Panc1 (cell line): ENCODE data around the gene ANKRD53. TPM values are rescaled to one million over a fixed set of nuclear protein-coding genes. Genes with fewer than 3 reads are reported as not detected.

Source experiments
- ATAC-seq: fragments of 200-7000 bp; cut with Tn5 transposase; 2 replicates; pipeline ENCODE4 v1.9.1; 2020; ENCODE audit warnings: mild to moderate bottlenecking, moderate library complexity
- BruUV-seq: library from RNA; stranded (reverse); fragments of 400-500 nt; replicated peaks from 2 replicates; lab custom pipeline; 2021; lab: Mats Ljungman, UMichigan
- CTCF ChIA-PET: fragments of 300-600 bp; sonication (Branson Sonifier 250); formaldehyde crosslinking; loops from one replicate; lab custom pipeline; 2022; ENCODE audit warnings: antibody characterized with exemption; lab: Charles Lee
- POLR2A ChIA-PET: fragments of 300-600 bp; sonication (Branson Sonifier 250); formaldehyde crosslinking; loops from one replicate; lab custom pipeline; 2022; ENCODE audit warnings: antibody characterized with exemption; lab: Charles Lee
- DNase-seq: peaks from one replicate; pipeline ENCODE4 v3.0.0-alpha.2; 2010; ENCODE audit warnings: low read depth, low spot score
- H3K27ac ChIP-seq: 2 replicates; pipeline ENCODE4 v1.5.1; 2011; ENCODE audit warnings: mild to moderate bottlenecking, low read length, inconsistent platforms
- H3K27me3 ChIP-seq: fragments of 200-500 bp; sonication (Bioruptor generic); 2 replicates; pipeline ENCODE4 v1.6.0; 2014; ENCODE audit warnings: low read length, inconsistent platforms; ENCODE audit not compliant: control insufficient read depth, insufficient read depth
- H3K36me3 ChIP-seq: fragments of 200-500 bp; sonication (Bioruptor generic); 2 replicates; pipeline ENCODE4 v1.5.1; 2014; ENCODE audit warnings: inconsistent platforms, mild to moderate bottlenecking, low read length, moderate library complexity; ENCODE audit not compliant: control insufficient read depth, insufficient read depth
- H3K4me1 ChIP-seq: 2 replicates; pipeline ENCODE4 v1.5.1; 2011; ENCODE audit warnings: inconsistent platforms, mild to moderate bottlenecking, low read length, moderate library complexity; ENCODE audit not compliant: control insufficient read depth, insufficient read depth
- H3K4me3 ChIP-seq, 2 experiments: 2 replicates each; pipeline ENCODE4 v1.5.1; 2011 to 2012; ENCODE audit warnings: low read depth in 2 of 2, low read length in 2 of 2, mild to moderate bottlenecking in 2 of 2, inconsistent platforms in 1 of 2, moderate library complexity in 1 of 2
- H3K9me3 ChIP-seq: fragments of 200-500 bp; sonication (Bioruptor generic); 2 replicates; pipeline ENCODE4 v1.5.1; 2014; ENCODE audit warnings: low read depth, mild to moderate bottlenecking, inconsistent platforms, low read length, moderate library complexity; ENCODE audit not compliant: control insufficient read depth, insufficient read depth
- CTCF ChIP-seq: fragments of 450-650 bp; IDR thresholded peaks from 2 replicates; pipeline ENCODE4 v1.5.1; 2017; ENCODE audit warnings: mild to moderate bottlenecking
- POLR2AphosphoS5 ChIP-seq: IDR thresholded peaks from 2 replicates; pipeline ENCODE4 v1.6.1; 2012; ENCODE audit warnings: mild to moderate bottlenecking, low read depth, low read length, moderate library complexity
- SIN3A ChIP-seq: IDR thresholded peaks from 2 replicates; pipeline ENCODE4 v1.6.1; 2012; ENCODE audit warnings: low read depth, mild to moderate bottlenecking, low read length, moderate library complexity, borderline replicate concordance; ENCODE audit not compliant: insufficient read depth
- TCF7L2 ChIP-seq: IDR thresholded peaks from 2 replicates; pipeline ENCODE4 v1.6.1; 2011; ENCODE audit warnings: mild to moderate bottlenecking, low read depth, low read length, inconsistent platforms
- in situ Hi-C: cut with HindIII; loops from 2 replicates; pipeline ENCODE4 v1.10.0; 2016; ENCODE audit warnings: low sequenced_read_pairs, low pct_unique_long_range_greater_than_20kb
- intact Hi-C: fragments of 100-400 bp; cut with micrococcal nuclease; formaldehyde crosslinking; loops from one replicate; pipeline ENCODE4 v1.10.0; 2022; ENCODE audit not compliant: unreplicated experiment
- total RNA-seq: library from RNA; stranded (reverse); gene quantifications from one replicate; pipeline ENCODE4 v1.2.1, GENCODE V29; 2021; ENCODE audit not compliant: unreplicated experiment
- TF ChIP-seq, protein P1 (sequence below), 2 experiments: IDR thresholded peaks; 2 replicates each; pipeline ENCODE4 v1.6.1; 2011 to 2012; ENCODE audit warnings: low read depth in 2 of 2, control low read depth in 1 of 2, low read length in 1 of 2, mild to moderate bottlenecking in 1 of 2, moderate library complexity in 1 of 2; ENCODE audit not compliant: insufficient read depth in 1 of 2

Gene ANKRD53
- total RNA-seq, 1 experiment from 2014 or later = not detected

GRCh38 chr2:70962885-70963878 is 15.2 kb upstream of the ANKRD53 start:
- POLR2A ChIA-PET = no interaction called here
- no TSS peak for BruUV-seq
- CTCF ChIA-PET = interaction anchor here (0.8 kb wide), 1 partner anchor 10 kb away, joined by 3 read pairs; no protein-coding TSS in a partner anchor

GRCh38 chr2:70964133-70964532 is 14.3 kb upstream of the ANKRD53 start:
- no peak overlapping the region for H3K27ac ChIP-seq
- H3K27me3 ChIP-seq = no peaks in the 10 kb centered on the region; the same call in none of the 2 replicates
- H3K4me1 ChIP-seq = no peaks in the 10 kb centered on the region
- no TSS peak for BruUV-seq
- H3K4me3 ChIP-seq = no peak overlapping the region
- in situ Hi-C loops = no loop called here
- ATAC-seq (no peak), DNase-seq (no peak)
- no peaks in the 10 kb centered on the region for H3K36me3 ChIP-seq
- intact Hi-C loops = no loop called here
- no peaks in the 10 kb centered on the region for H3K9me3 ChIP-seq
- POLR2A ChIA-PET = no interaction called here
- CTCF ChIA-PET = interaction anchor here (0.6 to 0.8 kb wide), 3 partner anchors 9 to 28 kb away, joined by 3 read pairs; partner anchors contain the start of gene ATP6V1B1
- no peak for TF ChIP-seq POLR2AphosphoS5
- no peak for TF ChIP-seq TCF7L2
- TF ChIP-seq, protein P1, sequence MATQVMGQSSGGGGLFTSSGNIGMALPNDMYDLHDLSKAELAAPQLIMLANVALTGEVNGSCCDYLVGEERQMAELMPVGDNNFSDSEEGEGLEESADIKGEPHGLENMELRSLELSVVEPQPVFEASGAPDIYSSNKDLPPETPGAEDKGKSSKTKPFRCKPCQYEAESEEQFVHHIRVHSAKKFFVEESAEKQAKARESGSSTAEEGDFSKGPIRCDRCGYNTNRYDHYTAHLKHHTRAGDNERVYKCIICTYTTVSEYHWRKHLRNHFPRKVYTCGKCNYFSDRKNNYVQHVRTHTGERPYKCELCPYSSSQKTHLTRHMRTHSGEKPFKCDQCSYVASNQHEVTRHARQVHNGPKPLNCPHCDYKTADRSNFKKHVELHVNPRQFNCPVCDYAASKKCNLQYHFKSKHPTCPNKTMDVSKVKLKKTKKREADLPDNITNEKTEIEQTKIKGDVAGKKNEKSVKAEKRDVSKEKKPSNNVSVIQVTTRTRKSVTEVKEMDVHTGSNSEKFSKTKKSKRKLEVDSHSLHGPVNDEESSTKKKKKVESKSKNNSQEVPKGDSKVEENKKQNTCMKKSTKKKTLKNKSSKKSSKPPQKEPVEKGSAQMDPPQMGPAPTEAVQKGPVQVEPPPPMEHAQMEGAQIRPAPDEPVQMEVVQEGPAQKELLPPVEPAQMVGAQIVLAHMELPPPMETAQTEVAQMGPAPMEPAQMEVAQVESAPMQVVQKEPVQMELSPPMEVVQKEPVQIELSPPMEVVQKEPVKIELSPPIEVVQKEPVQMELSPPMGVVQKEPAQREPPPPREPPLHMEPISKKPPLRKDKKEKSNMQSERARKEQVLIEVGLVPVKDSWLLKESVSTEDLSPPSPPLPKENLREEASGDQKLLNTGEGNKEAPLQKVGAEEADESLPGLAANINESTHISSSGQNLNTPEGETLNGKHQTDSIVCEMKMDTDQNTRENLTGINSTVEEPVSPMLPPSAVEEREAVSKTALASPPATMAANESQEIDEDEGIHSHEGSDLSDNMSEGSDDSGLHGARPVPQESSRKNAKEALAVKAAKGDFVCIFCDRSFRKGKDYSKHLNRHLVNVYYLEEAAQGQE (IDR thresholded peaks at IDR 0.05; ENCODE audit: insufficient read depth in 1 of 2, low read depth in 2 of 2, low read length in 1 of 2) = no peak
- TF ChIP-seq CTCF = no peak
- TF ChIP-seq SIN3A = no peak

More at GRCh38 chr2:70962885-70963878, 15.2 kb upstream of the ANKRD53 start:
- in situ Hi-C loops (no loop called here), intact Hi-C loops (no loop called here)
- ATAC-seq (no peak), DNase-seq (no peak)
- no peak overlapping the region for H3K4me3 ChIP-seq
- no peak overlapping the region for H3K27ac ChIP-seq
- TF ChIP-seq SIN3A = no peak
- no peak for TF ChIP-seq TCF7L2
- TF ChIP-seq, protein P1 (IDR thresholded peaks at IDR 0.05; ENCODE audit: insufficient read depth in 1 of 2, low read depth in 2 of 2, low read length in 1 of 2) = no peak
- no peak for TF ChIP-seq POLR2AphosphoS5
- no peak for TF ChIP-seq CTCF
- no peaks in the 10 kb centered on the region; the same call in 1 of the 2 replicates for H3K27me3 ChIP-seq
- no peaks in the 10 kb centered on the region for H3K36me3 ChIP-seq
- H3K9me3 ChIP-seq = no peaks in the 10 kb centered on the region
- H3K4me1 ChIP-seq = no peaks in the 10 kb centered on the region
